Bronchial epithelial cell (primary cell): ENCODE results near the gene AWAT1. TPM values are rescaled to one million over a fixed set of nuclear protein-coding genes. Genes with fewer than 3 reads are reported as not detected.
"Not testable (repeated sequence)": the region's sequence is repeated elsewhere in the genome, so short reads cannot be mapped to it uniquely, and the experiment has no call there.

ENCODE experiments used
- DNase-seq: peaks from one replicate; pipeline ENCODE4 v3.0.0-alpha.2; 2010; ENCODE audit warnings: low read depth
- FAIRE-seq: peaks from 2 replicates; lab custom pipeline; 2011; peaks lifted over from hg19 to GRCh38; lab: Jason Lieb, UNC
- H3K27me3 ChIP-seq: 2 replicates; pipeline ENCODE4 v1.5.1; 2011; ENCODE audit warnings: low read length; ENCODE audit not compliant: control insufficient read depth, insufficient read depth
- H3K36me3 ChIP-seq: 2 replicates; pipeline ENCODE4 v1.5.1; 2011; ENCODE audit warnings: low read length; ENCODE audit not compliant: control insufficient read depth, insufficient read depth
- H3K4me3 ChIP-seq: 2 replicates; pipeline ENCODE4 v1.5.1; 2011; ENCODE audit warnings: mild to moderate bottlenecking, low read depth, low read length, control low read depth
- total RNA-seq: library from RNA; depleted of rRNA; stranded (reverse); fragments of >200 nt; gene quantifications from 2 replicates; pipeline ENCODE4 v1.2.1, GENCODE V29; 2014
- TF ChIP-seq, protein P1 (sequence below): IDR thresholded peaks from 2 replicates; pipeline ENCODE4 v1.5.1; 2011; ENCODE audit warnings: mild to moderate bottlenecking, moderate library complexity, low read length, control low read depth, inconsistent platforms; ENCODE audit not compliant: insufficient read depth, severe bottlenecking

The AWAT1 gene
- total RNA-seq, 1 donor from 2014 or later = not detected

DNA sequence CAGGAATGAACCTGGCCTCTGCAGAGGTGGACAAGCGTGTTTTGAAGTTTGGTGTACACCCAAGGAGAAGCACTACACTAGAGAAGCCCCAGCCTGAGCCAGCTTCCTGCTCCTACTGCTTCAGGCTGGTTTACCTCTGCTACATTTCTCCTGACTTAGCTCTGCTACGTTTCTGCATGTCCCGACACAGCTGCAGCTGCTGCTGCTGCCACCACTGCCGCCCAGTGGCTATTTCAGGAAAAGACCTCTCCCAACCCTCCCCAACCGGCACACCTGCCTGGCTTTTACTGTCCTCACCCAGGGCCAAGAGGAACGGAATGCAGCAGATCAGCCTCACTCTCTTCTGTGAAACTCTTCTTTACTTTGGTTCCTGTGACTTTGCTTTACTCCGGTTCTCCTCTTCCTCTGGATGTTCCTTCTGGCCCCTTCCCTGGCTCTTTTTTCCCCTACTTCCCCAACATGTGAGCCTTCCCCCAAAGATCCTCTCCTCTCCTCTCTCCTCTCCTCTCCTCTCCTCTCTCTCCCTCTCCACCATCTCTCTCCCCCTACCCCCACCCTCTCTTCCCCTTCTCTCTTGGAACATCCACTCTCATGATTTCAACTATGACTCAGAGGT lies 28.6 kb downstream of the AWAT1 start:
- H3K4me3 ChIP-seq = no peak overlapping the region
- TF ChIP-seq, protein P1, sequence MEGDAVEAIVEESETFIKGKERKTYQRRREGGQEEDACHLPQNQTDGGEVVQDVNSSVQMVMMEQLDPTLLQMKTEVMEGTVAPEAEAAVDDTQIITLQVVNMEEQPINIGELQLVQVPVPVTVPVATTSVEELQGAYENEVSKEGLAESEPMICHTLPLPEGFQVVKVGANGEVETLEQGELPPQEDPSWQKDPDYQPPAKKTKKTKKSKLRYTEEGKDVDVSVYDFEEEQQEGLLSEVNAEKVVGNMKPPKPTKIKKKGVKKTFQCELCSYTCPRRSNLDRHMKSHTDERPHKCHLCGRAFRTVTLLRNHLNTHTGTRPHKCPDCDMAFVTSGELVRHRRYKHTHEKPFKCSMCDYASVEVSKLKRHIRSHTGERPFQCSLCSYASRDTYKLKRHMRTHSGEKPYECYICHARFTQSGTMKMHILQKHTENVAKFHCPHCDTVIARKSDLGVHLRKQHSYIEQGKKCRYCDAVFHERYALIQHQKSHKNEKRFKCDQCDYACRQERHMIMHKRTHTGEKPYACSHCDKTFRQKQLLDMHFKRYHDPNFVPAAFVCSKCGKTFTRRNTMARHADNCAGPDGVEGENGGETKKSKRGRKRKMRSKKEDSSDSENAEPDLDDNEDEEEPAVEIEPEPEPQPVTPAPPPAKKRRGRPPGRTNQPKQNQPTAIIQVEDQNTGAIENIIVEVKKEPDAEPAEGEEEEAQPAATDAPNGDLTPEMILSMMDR = peak; percentile 82
- FAIRE-seq = peak; percentile 13
- H3K36me3 ChIP-seq = no peaks in the 10 kb centered on the region
- peak; percentile 59 for DNase-seq
- no peaks in the 10 kb centered on the region for H3K27me3 ChIP-seq

DNA sequence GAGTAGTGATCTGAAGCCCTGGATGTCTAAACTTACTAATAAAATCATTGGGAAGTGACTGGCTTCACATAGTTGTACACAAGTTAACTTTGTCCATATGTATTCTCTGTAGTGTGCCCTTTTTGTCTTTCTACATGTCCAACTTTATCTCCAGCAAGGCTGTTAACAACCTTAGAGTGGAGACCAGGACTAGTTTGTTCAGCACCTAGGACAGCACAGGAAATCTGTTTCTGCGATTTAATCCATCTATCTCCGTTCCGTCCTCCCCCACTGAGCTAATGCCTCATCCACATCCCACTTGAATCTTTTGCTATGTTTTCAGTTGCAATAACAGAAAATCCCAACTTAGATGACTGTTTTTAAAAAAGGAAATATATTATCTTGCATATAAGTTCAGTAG lies 30.3 kb downstream of the AWAT1 start:
- TF ChIP-seq, protein P1 = no peak
- no peak for FAIRE-seq
- Histone ChIP-seq H3K27me3 (no peaks in the 10 kb centered on the region), H3K4me3 (no peak overlapping the region), H3K36me3 (no peaks in the 10 kb centered on the region)
- no peak for DNase-seq

DNA sequence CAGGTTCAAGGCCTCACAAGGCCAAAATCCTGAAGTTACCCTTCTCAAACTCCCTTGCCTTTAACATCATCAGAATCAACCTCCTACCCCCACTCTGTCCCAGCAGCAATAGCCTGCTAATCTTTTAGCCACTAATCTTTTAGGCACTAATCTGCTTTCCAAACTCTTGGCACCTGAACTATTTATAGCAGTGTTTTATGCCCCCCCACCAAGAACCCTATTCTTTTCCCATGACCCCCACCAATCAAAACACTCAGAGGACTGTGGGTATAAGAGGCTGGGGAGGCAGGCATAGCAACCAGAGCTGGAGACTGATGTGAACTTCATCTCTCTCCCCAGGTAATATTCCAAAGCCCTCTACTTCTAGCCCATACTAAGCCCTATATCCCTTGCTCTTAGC lies 33.6 kb downstream of the AWAT1 start, which contains the start of gene ARR3:
ARR3 (plus strand) TSS at position 301 of the 400 bp plus-strand sequence. CDS start 1,052 bp downstream, outside the sequence.
- DNase-seq (no peak), FAIRE-seq (no peak)
- no peaks in the 10 kb centered on the region for H3K36me3 ChIP-seq
- TF ChIP-seq, protein P1 = no peak
- H3K27me3 ChIP-seq = no peaks in the 10 kb centered on the region
- H3K4me3 ChIP-seq = no peak within 1 kb of the TSS

DNA sequence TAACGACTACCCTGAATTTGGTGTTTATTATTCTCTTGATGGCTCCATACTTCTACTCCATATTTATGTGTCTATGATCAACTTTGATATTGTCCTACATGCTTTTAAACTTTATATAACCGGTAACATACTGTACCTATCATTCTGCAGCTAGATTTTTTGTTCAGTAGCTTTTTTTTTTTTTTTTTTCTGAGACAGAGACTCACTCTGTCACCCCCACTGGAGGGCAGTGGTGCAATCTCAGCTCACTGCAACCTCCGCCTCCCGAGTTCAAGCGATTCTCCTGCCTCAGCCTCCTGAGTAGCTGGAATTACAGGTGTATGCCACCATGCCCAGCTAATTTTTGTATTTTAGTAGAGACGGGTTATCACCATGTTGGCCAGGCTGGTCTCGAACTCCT lies 39.6 kb downstream of the AWAT1 start:
- not testable (repeated sequence) for FAIRE-seq, H3K36me3 ChIP-seq

DNA sequence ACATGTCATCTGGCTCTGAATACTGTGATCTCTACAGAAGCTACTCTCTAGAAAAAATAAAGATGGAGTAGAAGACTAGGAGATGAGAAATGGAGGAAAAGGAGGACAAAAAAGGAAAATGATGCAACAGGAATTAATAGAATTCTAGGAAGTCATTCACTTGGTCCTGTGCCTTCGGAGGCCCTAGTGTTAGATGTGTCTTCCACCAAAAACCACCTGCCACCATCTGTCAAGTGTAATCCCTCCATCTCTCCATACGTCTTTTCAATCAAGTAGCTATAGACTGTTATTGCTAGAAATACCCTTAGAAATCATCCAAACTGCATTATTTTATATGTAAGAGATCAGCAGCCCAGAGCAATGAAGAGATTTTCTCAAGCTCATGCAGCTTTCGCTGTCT lies 44.6 kb downstream of the AWAT1 start:
- H3K4me3 ChIP-seq = no peak overlapping the region
- FAIRE-seq (no peak), DNase-seq (no peak)
- H3K36me3 ChIP-seq = no peaks in the 10 kb centered on the region
- no peaks in the 10 kb centered on the region for H3K27me3 ChIP-seq
- TF ChIP-seq, protein P1 = no peak

More for the DNA sequence above, 39.6 kb downstream of the AWAT1 start:
- not testable (repeated sequence) for H3K4me3 ChIP-seq, H3K27me3 ChIP-seq, DNase-seq

DNA sequence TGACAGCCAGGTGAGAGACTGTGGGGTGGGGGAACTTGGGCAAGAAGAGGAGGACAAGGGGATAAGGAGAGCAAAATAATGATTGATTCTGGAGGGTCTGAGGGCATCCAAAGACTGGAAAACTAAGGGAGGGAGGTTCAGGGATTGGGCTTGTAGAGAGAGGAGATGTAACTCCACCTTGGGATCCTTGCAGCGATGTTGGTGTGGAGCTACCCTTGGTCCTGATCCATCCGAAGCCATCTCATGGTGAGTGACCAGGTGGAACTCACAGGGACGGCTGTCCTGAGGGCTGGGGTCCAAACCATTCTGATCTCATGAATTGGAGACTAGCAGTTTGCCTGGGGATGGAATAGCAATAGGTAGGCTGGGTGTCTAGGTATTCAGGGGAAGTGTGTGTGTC lies 46.1 kb downstream of the AWAT1 start:
- FAIRE-seq (no peak), DNase-seq (no peak)
- no peak overlapping the region for H3K4me3 ChIP-seq
- H3K36me3 ChIP-seq = no peaks in the 10 kb centered on the region
- TF ChIP-seq, protein P1 = no peak
- H3K27me3 ChIP-seq = no peaks in the 10 kb centered on the region
